HG03103 (cell line): ENCODE data around the gene DENND1A.

Experiments used
- ATAC-seq: cut with Tn5 transposase; IDR thresholded peaks from one replicate; pipeline ENCODE4 v1.9.1; 2021; ENCODE audit warnings: low read depth; ENCODE audit not compliant: unreplicated experiment

DENND1A gene

DNA sequence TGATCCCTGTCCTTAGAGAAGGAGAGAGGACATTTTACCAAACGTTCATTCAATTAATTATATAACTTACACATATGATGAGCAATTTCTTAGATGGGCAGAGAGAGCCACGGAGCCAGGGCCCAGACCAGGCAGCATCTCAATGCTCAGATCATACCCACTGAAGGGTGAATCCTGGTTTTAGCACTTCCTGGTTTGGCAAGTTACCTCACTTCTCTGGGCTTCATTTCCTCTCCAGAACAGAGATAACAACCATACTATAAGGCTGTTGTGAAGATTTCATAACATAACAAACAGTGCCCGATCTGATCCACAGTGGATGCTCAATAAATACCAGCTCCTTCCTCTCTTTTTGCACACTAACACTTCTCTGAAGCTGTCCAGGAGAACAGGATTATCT is 271.1 kb downstream of the DENND1A start:
- no peak for ATAC-seq

DNA sequence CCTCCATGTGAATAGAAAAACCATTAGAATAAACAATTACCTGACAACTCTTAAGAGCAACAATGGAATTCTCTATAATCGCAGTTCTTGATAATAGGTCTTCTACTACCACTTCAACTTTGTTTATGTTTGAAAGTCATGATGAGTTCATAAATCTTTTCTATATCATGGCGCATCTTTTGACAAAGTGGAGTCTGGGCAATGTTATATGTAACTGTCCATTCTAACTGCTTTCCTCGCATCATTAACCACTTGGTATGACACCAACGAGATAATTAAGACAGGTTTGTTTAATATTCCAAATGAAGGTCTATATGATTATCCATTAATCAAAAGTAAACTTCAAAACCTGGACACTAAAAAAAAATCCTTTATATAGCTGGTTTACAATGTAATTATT is 272.0 kb downstream of the DENND1A start:
- ATAC-seq = no peak

- ATAC-seq = no peak
Measured at GRCh38 chr9:123657099-123657498, 272.8 kb downstream of the DENND1A start.

- no peak for ATAC-seq
Measured at GRCh38 chr9:123656565-123656964, 273.4 kb downstream of the DENND1A start.

GRCh38 chr9:123655681-123656423 is 274.1 kb downstream of the DENND1A start:
- no peak for ATAC-seq

- ATAC-seq = no peak
Measured at GRCh38 chr9:123654994-123655637, 274.8 kb downstream of the DENND1A start.

DNA sequence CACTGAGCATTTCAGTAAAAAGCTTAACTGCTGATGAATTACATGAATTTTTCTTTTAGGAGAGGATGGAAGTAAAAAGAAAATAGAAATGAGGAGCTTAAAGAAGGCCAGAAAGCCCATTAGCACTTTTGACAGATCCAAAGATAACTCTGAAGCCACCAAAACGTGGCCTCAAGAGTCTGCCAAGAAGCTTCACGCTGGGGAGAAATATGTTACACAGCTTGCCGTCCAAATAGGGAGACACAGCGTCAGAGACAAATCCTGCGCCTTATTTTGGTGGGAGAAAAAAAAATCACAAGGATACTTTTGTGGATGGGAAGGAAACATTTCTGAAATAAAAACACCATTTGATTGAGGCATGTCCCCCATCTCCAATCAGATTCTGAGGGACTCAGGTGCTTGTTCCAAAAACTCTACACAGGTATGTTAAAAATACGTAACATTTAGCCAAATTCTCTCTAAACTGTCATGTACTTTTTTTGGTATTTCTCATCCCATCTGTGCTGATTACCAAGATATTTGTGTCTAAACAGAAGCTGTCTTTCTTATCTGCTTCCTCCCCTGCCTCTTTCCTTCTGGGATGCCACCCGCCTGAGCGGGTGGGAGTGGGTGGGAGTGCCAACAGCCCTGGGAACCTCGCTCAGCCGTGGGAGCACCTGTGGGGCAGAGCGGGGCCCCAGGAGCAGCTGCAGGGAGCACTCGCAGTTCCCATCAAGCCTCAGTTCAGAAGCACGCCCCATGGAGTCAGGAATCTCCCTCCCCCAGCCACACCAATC is 275.5 kb downstream of the DENND1A start:
- ATAC-seq = no peak

DNA sequence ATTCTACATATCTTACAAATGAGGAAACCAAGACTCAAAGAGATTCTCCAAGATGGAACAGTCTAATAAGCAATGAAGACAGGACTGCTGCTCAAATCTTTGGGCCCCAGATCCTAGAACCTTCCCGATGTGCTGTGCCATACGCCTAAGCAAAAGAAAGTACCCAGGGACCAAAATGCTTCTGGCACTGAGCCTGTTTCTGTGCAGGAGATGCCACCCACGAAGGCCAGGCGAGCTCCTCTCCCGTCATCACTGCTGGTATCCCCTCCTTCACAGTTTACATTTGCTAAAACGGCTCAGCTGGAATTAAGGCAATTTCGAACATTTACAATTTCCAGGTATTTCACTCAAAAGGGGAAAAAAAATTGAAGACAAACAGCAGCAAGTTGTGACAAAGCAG is 277.5 kb downstream of the DENND1A start:
- no peak for ATAC-seq

- ATAC-seq = no peak
Measured at GRCh38 chr9:123651871-123652270, 278.1 kb downstream of the DENND1A start.

- no peak for ATAC-seq
Measured at GRCh38 chr9:123651273-123651672, 278.7 kb downstream of the DENND1A start.

DNA sequence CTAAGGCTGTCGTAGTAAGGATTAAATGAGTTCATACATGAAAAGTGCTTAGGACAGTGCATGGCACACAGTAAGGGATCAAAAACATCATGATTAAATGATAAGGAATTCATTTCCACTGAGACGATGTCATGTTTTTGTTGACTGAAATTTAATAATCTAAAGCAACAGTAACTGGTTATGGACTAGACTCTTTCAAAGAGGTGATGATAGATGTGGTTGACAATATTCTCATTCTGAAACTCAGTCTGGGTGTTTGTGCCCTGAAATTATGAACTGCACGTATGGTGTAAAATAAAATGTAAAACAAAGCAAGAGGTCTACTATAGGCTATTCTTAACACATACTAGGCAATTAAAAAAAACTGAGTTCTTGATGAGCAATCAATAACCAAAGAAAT is 280.0 kb downstream of the DENND1A start:
- no peak for ATAC-seq

GRCh38 chr9:123647145-123647544 is 282.8 kb downstream of the DENND1A start:
- no peak for ATAC-seq

- no peak for ATAC-seq
Measured at GRCh38 chr9:123645762-123646161, 284.2 kb downstream of the DENND1A start.

DNA sequence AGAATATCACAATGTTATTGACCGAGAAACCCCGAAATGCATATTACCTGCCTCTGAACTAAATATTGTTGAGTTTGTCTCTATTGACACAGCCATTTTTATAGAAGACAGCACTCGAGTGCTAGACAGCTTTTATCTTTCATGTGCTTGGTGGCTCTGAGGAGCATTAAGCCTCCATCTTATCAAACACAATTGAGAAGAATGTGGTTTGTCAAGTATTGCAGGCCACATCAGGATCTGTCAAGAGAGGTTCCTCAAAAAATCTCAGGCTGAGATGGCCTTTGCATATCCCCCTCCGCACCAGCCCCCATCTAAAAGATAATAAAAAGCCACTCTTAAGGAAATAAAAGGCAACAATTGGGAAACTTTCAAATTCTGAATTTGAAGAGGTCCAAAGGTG is 284.8 kb downstream of the DENND1A start:
- ATAC-seq = no peak

DNA sequence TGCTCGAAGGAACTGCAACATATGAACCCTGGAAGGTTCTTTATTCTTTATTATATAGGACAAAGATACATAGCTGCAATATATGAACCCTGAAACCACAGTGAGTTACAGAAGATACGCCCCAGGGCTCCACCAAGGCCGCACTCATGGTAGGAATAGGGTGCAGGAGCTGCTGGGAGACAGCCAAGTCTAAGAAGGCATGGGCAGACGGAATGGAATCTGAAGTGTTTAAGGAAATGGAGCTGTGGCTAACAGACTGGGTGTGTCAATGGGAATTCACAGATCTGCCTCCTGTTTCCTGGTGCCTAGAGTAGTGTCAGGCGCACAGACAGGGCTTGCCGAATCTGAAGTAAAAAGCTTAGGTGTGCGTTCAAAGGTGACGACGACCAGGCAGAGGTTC is 286.4 kb downstream of the DENND1A start:
- no peak for ATAC-seq

DNA sequence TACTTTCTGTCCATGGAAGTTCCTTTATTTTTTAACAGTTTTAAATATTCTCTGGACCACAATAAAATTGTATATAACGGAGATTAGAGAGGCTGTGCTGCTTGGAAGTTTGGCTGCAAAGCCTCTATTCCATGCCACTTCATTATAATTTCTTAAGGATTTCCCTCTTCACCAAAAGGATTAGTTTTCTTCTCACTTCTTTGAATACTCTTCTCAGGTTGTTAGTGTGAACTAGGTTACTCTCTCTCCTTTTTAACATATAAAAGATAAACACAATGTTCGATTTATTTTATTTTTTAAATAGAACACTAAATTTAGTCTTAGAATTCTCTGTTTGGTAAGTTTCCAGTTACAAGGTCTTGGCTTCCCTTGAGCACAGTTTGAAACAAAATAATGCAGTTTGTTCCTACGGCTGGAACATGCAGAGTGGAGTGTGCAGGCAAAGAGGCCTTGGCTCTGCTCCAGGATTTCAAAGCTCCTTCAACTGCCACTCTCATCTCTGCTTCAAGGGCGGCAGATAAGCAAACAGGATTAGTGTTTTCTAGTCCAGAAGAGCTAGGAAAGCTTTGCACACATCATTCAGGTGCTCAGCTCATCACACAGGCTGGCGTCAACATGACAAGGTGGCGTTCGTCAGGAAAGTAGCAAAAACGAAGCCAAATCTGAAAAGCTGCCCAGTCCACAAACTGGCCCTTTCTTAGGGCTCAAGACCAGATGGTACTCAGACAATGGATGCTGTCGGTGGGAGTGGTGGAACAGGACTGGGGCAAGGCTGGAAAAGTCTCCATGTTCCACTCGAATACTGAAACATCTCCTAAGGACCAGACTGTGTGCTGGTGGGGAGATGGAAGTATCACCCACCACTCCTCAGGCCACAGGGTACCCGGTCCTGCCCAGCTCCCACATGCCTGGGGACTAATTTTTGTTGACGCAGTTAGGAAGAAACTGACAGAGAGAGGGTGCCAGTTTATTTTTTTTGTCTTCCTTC is 287.3 kb downstream of the DENND1A start:
- no peak for ATAC-seq

- ATAC-seq = no peak
Measured at GRCh38 chr9:123640792-123641222, 289.1 kb downstream of the DENND1A start.

- no peak for ATAC-seq
Measured at GRCh38 chr9:123639743-123640142, 290.2 kb downstream of the DENND1A start.

DNA sequence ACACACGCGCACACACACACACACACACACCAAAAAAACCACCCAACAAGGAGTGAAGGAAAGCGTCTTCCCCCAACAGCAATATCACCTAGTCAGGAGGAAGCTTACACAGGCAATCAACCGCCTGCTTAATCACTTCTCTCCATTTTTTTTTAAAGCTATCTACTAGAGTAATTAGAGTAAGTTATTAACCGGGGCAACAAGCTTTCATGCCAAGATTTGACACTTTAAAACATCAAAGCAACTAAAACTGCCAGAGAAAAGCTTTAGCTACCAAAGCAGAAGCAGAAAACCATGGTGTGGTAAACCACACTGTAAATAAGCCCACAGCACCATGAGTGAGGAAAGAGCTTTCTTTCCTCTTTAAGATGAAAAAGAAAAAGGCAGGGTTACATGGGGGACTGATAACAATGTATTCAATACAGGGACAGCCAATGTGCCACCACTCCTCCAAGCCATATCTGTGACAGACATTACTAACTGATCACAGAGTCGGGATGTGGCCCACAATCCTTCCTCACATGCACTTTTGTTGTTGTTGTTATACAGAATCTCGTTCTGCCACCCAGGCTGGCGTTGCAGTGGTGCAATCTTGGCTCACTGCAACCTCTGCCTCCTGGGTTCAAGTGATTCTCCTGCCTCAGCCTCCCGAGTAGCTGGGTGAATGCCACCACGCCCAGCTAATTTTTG is 291.8 kb downstream of the DENND1A start:
- no peak for ATAC-seq

- no peak for ATAC-seq
Measured at GRCh38 chr9:123637606-123637944, 292.4 kb downstream of the DENND1A start.
